ENCODE measurements around the gene C14orf132.

Gene C14orf132

GRCh38 chr14:96122496-96122895 lies 83.3 kb downstream of the C14orf132 start:
- no peak overlapping the region for H3K27ac ChIP-seq
- ChIA-PET CTCF (no interaction called here), POLR2A (ENCODE audit: low non-redundant PET) (no interaction called here)
- no peak for DNase-seq (ENCODE audit: low spot score)
- TF ChIP-seq CTCF (conservative IDR thresholded peaks at IDR 0.05; ENCODE audit: low read depth): no peak

- TF ChIP-seq CTCF (conservative IDR thresholded peaks at IDR 0.05; ENCODE audit: low read depth): no peak
- H3K27ac ChIP-seq: no peak overlapping the region
- POLR2A ChIA-PET (ENCODE audit: low non-redundant PET): no interaction called here
- CTCF ChIA-PET: interaction anchor here (0.5 kb wide), 1 partner anchor 440 kb away, joined by 3 read pairs; no protein-coding TSS in a partner anchor
- DNase-seq (ENCODE audit: low spot score): no peak
Observed at GRCh38 chr14:96125536-96125935, 86.4 kb downstream of the C14orf132 start.

GRCh38 chr14:96126339-96126782 lies 87.2 kb downstream of the C14orf132 start:
- no peak for TF ChIP-seq CTCF (conservative IDR thresholded peaks at IDR 0.05; ENCODE audit: low read depth)
- POLR2A ChIA-PET (ENCODE audit: low non-redundant PET): no interaction called here
- no peak for DNase-seq (ENCODE audit: low spot score)
- CTCF ChIA-PET: interaction anchor here (0.5 to 0.7 kb wide), 2 partner anchors 9 to 68 kb away, joined by 3 read pairs; no protein-coding TSS in a partner anchor
- H3K27ac ChIP-seq: no peak overlapping the region

- no peak overlapping the region for H3K27ac ChIP-seq
- ChIA-PET CTCF (interaction anchor here (0.5 to 0.7 kb wide), 2 partner anchors 8 to 68 kb away, joined by 3 read pairs; no protein-coding TSS in a partner anchor), POLR2A (ENCODE audit: low non-redundant PET) (no interaction called here)
- DNase-seq (ENCODE audit: low spot score): no peak
- no peak for TF ChIP-seq CTCF (conservative IDR thresholded peaks at IDR 0.05; ENCODE audit: low read depth)
Observed at GRCh38 chr14:96126783-96127271, 87.7 kb downstream of the C14orf132 start.

GRCh38 chr14:96129128-96129736 lies 90.1 kb downstream of the C14orf132 start:
- TF ChIP-seq CTCF (conservative IDR thresholded peaks at IDR 0.05; ENCODE audit: low read depth): no peak
- ChIA-PET POLR2A (ENCODE audit: low non-redundant PET) (no interaction called here), CTCF (interaction anchor here (0.7 to 1.1 kb wide), 3 partner anchors 22 to 837 kb away, joined by 3 to 4 read pairs (median 3); no protein-coding TSS in a partner anchor)
- DNase-seq (ENCODE audit: low spot score): no peak
- no peak overlapping the region for H3K27ac ChIP-seq

GRCh38 chr14:96130391-96130790 lies 91.2 kb downstream of the C14orf132 start:
- no peak for DNase-seq (ENCODE audit: low spot score)
- H3K27ac ChIP-seq: peak overlapping the region; percentile 33; the same call in 1 of the 2 replicates
- ChIA-PET CTCF (no interaction called here), POLR2A (ENCODE audit: low non-redundant PET) (interaction anchor here (1.0 kb wide), 1 partner anchor 74 kb away, joined by 4 read pairs; the partner anchor contains the start of gene BDKRB2)
- TF ChIP-seq CTCF (conservative IDR thresholded peaks at IDR 0.05; ENCODE audit: low read depth): no peak
